WERI-Rb-1 (cell line): ENCODE data around the gene NKPD1.

Experiments used
- DNase-seq: peaks from one replicate; pipeline ENCODE4 v3.0.0-alpha.2; 2020
- H3K27ac ChIP-seq: fragments of 250-450 bp; sonication (Bioruptor Pico); 2 replicates; pipeline ENCODE4 v1.5.1; 2020; ENCODE audit warnings: mild to moderate bottlenecking, moderate library complexity
- H3K27me3 ChIP-seq: fragments of 250-450 bp; sonication (Bioruptor Pico); 2 replicates; pipeline ENCODE4 v1.5.1; 2021; ENCODE audit warnings: mild to moderate bottlenecking, low read depth, moderate library complexity; ENCODE audit not compliant: insufficient read depth, severe bottlenecking
- H3K36me3 ChIP-seq: fragments of 250-450 bp; sonication (Bioruptor Pico); 2 replicates; pipeline ENCODE4 v1.5.1; 2020; ENCODE audit warnings: mild to moderate bottlenecking, moderate library complexity
- H3K4me3 ChIP-seq: 2 replicates; pipeline ENCODE4 v1.5.1; 2011; ENCODE audit warnings: low read depth, mild to moderate bottlenecking, control low read depth, low read length
- H3K9me3 ChIP-seq: fragments of 250-450 bp; sonication (Bioruptor Pico); 2 replicates; pipeline ENCODE4 v1.5.1; 2021; ENCODE audit warnings: mild to moderate bottlenecking, moderate library complexity; ENCODE audit not compliant: severe bottlenecking
- CTCF ChIP-seq: IDR thresholded peaks from 2 replicates; pipeline ENCODE4 v1.5.1; 2011; ENCODE audit warnings: low read depth, mild to moderate bottlenecking, control low read depth, inconsistent platforms, low read length

Gene NKPD1

GRCh38 chr19:45138303-45138751 is 22.5 kb downstream of the NKPD1 start:
- Histone ChIP-seq H3K9me3 (no peaks in the 10 kb centered on the region), H3K4me3 (no peak overlapping the region), H3K27me3 (no peaks in the 10 kb centered on the region), H3K36me3 (peaks cover 22% of the 10 kb centered on the region), H3K27ac (no peak overlapping the region)
- DNase-seq: no peak
- TF ChIP-seq CTCF: no peak

GRCh38 chr19:45137179-45137761 is 23.5 kb downstream of the NKPD1 start:
- no peak for DNase-seq
- peaks cover 12% of the 10 kb centered on the region for H3K36me3 ChIP-seq
- H3K4me3 ChIP-seq: no peak overlapping the region
- H3K9me3 ChIP-seq: no peaks in the 10 kb centered on the region
- H3K27me3 ChIP-seq: no peaks in the 10 kb centered on the region
- H3K27ac ChIP-seq: peak overlapping the region; percentile 52; the same call in 1 of the 2 replicates
- no peak for TF ChIP-seq CTCF

GRCh38 chr19:45136507-45137178 is 24.1 kb downstream of the NKPD1 start:
- no peak for TF ChIP-seq CTCF
- no peak for DNase-seq
- no peak overlapping the region for H3K4me3 ChIP-seq
- H3K27me3 ChIP-seq: no peaks in the 10 kb centered on the region
- H3K9me3 ChIP-seq: no peaks in the 10 kb centered on the region
- H3K36me3 ChIP-seq: peaks cover 5% of the 10 kb centered on the region
- H3K27ac ChIP-seq: peak overlapping the region; percentile 52

GRCh38 chr19:45135176-45135885 is 25.5 kb downstream of the NKPD1 start:
- Histone ChIP-seq H3K27ac (no peak overlapping the region; the same call in 1 of the 2 replicates), H3K27me3 (no peaks in the 10 kb centered on the region), H3K9me3 (no peaks in the 10 kb centered on the region), H3K4me3 (no peak overlapping the region), H3K36me3 (peaks cover 2% of the 10 kb centered on the region)
- no peak for DNase-seq
- no peak for TF ChIP-seq CTCF

GRCh38 chr19:45133661-45134060 is 27.1 kb downstream of the NKPD1 start:
- Histone ChIP-seq H3K27ac (no peak overlapping the region), H3K4me3 (no peak overlapping the region), H3K27me3 (no peaks in the 10 kb centered on the region), H3K36me3 (peaks cover 2% of the 10 kb centered on the region), H3K9me3 (no peaks in the 10 kb centered on the region)
- no peak for DNase-seq
- TF ChIP-seq CTCF: no peak
